ENCODE measurements around the gene TMEM255A.
"Not testable (repeated sequence)": the region's sequence is repeated elsewhere in the genome, so short reads cannot be mapped to it uniquely, and the experiment has no call there.

TMEM255A gene

DNA sequence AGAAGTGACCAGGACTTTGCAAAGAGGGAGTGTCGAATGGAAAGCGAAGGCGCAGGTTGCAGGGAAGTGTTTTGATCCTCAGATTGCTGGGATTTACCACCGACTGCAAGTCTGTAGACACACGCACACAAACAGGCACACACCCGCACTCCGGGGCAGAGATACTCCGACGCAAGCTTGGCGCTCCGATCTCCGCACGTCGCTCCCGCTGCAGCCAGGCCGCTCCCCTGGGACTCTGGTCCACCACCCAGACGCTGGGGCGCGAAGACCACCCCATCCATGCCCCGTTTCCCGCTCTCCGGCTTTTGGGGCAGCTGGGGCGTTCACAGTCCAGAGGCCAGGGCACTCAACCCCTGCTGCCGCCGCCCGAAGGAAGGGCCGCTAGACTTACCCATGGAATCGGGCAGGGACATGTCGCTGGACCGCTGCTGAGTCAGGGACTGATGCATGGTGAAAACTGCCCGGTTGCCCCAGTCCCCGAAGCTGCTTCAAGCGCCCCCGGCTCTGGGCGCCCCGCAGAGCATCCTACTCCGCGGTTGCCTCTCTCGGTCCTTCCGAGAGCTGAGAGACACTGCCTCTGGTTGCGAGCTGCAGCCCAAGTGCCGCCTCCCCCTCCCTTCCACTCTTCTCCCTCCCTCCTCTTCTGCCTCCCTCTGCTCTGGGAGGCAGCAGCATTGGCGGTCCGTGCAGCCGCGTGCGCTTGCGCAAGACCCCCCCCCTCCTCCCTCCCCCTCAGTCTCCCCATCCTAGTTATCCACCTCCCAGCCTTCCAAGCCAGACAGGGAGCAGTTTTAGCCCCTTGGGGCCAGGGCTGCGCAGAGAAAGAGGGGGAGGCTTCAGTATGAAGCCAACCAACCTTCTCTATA lies at the start of gene TMEM255A:
TMEM255A (minus strand) TSS at position 601 of the 866 bp plus-strand sequence; CDS start at position 449, 152 bp downstream.
- no peak for DNase-seq (ENCODE audit: low read depth in 3 of 3, low spot score in 1 of 3)

DNA sequence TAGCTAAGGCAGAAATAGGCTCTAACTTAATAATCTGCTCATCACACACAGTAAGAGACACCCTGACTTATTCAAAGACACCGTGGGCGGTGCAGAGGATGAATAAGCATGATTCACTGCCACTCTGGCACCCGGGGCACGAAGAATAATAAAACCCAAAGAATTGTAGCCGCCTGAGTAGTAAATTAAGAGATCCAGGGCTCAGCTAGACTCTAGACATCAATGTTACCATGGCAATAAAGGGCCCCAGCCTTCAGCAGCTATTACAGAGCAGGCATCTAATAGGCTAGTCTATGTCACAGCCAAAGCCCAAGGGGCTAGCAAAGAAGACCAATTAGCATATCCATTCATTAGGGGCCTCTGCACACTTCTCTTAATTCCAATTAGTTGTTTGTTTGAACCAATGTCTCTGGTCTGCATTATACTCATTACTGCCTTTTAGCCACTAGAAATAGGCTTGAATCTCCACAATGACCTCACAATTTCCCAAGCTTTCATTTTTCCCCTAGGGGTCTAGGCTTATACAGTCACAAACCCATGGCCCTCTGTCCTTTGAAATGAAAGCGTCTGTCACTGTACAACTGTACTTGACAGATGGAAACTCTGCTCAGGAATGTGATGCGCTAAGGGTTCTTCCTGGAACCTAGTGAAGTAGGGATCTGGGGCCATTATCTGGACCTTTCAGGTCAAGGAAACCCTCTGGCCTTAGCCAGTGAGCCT lies 47.6 kb upstream of the TMEM255A start:
- DNase-seq (ENCODE audit: low read depth in 3 of 3, low spot score in 1 of 3), result no peak

DNA sequence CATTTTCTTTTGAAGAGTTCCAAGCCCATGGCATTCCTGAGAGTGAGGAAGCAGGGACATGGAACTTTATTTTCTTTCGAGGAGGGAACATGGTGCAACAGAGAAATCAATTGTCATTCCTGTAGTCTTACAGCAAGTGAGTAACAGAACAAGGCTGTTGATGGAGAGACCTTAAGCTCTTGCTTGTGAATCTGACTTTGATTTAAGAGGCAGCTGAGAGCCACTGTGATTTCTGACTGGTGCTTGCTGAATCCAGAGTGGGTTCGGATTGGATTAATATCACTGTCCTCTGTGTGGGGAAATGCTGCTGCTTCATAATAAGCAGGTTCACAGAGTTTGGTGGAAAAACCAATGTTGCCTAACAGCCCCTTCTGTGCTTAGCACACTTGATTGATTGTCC lies 45.9 kb upstream of the TMEM255A start:
- no peak for DNase-seq (ENCODE audit: low read depth in 3 of 3, low spot score in 1 of 3)

DNA sequence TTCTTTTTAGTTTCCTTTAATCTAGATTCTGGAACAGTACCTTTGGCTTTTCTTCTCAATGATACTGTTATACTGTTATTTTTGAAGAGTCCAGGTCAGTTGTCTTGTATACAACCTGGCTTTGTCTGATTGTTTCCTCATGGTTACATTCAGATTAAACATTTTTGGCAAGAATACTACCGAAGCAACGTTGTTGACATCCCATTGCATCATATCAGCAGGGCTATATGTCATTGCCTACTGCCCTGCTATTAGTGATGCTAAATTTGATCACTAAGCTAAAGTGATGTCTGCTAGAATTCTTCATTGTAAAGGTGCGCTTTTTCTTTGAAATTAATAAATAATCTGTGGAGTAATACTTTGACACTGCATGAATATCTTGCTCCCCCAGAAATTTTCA lies 44.8 kb upstream of the TMEM255A start:
- no peak for DNase-seq (ENCODE audit: low read depth in 3 of 3, low spot score in 1 of 3)

DNA sequence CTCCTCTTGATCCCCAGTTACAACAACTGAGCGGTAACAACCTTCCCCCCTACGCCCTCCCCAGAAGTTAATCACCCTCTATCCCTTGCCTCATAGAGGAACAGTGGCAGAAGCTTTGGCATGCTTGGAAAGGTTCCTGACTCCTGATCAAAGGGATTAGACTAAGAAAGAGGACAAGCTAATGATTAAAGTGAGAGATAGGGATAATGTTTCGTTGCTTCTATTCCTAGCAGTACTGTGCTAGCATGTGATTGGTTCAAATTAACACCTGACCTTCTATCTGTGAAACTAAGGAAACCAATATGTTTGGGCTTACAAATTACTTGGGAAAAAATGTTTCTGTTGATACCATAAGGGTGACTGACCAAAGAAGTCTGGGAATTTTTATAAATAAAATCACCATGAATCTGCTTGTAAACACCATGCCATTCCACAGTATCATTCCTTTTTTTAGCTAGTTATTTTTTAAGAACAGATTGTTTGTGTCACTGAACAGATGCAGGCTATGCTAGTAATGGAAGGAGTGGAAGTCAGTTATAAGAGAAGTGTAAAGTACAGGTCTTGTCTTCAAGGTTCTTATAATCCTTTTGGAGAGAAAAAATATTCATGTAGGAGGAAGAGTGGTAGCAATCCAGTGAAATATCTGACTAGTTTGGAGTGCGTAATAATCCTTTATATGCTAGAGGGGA lies 39.3 kb upstream of the TMEM255A start:
- DNase-seq (ENCODE audit: low read depth in 3 of 3, low spot score in 1 of 3), result no peak

DNA sequence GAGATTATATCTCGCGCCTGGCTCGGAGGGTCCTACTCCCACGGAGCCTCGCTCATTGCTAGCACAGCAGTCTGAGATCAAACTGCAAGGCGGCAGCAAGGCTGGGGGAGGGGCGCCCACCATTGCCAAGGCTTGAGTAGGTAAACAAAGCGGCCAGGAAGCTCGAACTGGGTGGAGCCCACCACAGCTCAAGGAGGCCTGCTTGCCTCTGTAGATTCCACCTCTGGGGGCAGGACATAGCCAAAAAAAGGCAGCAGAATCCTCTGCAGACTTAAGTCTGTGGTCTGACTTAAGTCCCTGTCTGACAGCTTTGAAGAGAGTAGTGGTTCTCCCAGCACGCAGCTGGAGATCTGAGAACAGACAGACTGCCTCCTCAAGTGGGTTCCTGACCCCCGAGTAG lies 33.3 kb upstream of the TMEM255A start:
- not testable (repeated sequence) for DNase-seq (ENCODE audit: low read depth in 3 of 3, low spot score in 1 of 3)

DNA sequence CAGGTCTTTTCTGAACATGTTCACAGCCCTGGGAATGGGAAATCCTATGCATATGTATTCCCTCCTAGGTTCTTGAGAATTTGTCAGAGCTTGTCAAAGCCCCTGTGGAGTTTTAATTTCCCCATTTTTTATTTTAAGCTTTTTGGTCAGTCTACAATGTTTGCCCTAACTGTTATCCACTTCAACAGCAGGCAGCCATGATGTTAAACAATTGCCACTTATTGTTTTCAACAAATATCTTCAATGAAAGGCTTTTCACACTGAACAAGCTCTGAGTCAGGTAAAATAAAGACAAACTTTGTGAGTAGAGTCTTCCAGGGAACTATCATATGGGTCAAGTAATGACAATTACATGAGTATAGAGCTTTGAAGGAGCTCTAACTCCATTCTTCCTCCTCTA lies 25.6 kb upstream of the TMEM255A start:
- no peak for DNase-seq (ENCODE audit: low read depth in 3 of 3, low spot score in 1 of 3)

DNA sequence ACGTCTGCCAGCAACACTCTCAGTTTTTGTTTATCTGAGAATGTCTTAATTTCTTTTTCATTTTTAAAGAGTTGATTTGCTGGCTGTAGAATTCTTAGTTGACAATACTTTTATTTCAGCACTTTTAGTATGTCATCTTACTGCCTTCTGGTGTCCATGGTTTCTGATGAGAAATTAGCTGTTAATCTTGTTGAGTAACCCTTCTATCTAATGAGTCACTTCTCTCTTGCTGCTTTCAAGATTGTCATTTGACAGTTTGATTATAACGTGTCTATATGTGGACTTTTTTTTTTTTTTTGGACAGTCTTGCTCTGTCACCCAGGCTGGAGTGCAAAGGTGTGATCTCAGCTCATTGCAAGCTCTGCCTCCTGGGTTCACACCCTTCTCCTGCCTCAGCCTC lies 24.0 kb upstream of the TMEM255A start:
- no peak for DNase-seq (ENCODE audit: low read depth in 3 of 3, low spot score in 1 of 3)

DNA sequence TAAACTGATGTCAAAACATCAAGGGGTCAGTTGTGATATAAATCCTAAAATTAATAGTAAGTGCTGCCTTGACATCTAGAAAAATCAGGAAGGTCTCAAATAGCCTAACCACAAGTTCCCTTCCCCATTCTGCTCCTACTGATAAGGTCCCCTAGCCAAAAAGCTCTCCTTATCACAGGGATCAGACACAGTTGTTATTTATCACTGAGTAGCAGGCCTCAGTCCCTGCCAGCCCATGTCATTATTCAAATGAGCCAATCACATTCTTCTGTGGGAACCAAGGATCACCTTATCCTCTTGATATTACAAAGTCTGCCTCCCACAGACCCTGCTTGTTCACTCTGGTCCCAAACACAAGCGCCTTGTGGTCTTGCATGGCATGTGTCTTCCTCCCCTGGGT lies 23.3 kb upstream of the TMEM255A start:
- no peak for DNase-seq (ENCODE audit: low read depth in 3 of 3, low spot score in 1 of 3)

DNA sequence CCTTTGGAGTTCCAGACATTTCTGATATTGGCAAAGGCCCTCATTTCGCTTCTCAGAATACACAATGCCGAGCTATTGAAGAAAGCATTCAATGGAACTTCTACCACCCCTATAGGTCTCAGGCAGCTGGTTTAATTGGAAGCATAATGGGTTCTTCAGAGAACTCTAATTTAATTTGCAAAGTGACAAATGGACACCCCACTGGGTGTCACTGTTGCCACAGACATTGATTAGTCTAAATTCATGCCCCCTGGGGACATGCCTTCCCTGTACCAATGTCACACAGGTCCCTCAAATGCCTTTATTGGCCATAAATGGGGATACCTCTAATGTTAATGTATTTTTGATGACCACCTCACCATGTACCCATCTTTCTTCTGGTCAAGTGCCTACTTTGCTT lies 22.9 kb upstream of the TMEM255A start:
- no peak for DNase-seq (ENCODE audit: low read depth in 3 of 3, low spot score in 1 of 3)

DNA sequence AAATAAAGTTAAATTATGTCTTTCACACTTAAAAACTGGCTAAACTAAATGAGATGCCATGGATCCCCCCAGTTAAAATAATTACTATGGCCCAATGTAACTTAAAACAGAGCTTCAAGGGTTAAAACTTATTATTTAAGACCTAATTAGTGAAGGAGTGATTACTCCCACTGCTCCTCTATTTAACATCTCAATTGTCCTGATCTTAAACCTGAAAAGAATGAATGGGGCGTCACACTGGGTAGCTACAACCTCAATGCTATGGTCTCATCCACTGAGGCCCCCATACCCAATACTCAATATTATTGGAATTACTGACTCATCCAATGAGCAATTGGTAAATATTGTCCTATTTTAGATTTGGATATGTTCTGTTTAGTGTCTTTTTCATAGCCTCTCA lies 21.1 kb upstream of the TMEM255A start:
- DNase-seq (ENCODE audit: low read depth in 3 of 3, low spot score in 1 of 3), result no peak

DNA sequence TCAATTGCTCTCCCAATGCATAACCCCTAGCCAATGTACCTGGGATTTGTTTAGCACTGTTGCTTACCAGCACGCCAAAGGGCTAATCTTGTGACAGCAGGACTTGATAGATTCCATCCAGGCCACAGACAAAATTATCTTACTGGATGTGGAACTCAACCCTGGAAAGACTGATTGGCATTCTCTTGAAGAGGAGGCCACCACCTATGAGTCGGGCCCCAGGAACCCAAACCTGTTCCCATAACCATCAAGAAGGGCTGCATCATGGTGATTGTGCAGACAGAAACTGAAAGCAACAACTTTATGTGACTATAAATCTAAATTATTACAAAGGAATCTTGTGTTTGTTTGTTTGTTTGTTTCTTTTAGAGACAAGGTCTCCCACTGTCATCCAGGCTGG lies 19.9 kb upstream of the TMEM255A start:
- DNase-seq (ENCODE audit: low read depth in 3 of 3, low spot score in 1 of 3), result no peak

DNA sequence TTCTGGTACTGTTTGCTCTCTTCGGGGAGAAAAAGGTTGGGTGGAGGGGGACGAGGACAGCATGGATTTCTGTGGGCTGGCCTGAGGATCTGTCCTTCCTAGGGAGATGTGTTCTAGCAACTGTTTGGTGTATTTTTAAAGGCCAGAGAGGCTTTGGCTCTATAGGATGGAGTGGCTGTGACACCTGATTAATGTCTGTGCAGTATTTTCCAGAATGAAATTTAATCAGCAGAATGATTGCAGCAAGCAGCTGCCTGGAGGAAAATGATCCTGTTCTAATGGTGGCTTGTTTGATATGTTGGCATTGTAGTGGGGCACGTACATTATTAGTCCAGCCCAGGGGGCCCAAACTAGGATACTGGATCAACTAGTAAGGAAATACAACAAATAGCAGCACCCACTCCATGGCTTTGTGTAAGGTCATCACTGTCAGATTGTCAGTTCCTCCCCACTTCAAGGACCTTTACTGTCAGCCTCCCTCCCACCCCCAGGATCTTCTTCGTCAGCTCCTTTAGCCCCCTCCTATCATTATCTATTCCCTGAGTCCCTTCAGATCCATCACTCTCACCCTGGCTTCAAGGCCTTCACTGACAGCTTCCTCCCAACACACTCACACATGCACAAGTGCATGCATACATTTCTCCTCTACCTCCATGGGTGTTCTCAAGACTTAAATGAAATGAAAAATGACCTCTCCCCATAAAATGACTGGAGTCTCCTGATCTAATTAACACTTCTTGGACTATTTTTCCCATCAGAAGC lies 10.4 kb upstream of the TMEM255A start:
- DNase-seq (ENCODE audit: low read depth in 3 of 3, low spot score in 1 of 3), result no peak

DNA sequence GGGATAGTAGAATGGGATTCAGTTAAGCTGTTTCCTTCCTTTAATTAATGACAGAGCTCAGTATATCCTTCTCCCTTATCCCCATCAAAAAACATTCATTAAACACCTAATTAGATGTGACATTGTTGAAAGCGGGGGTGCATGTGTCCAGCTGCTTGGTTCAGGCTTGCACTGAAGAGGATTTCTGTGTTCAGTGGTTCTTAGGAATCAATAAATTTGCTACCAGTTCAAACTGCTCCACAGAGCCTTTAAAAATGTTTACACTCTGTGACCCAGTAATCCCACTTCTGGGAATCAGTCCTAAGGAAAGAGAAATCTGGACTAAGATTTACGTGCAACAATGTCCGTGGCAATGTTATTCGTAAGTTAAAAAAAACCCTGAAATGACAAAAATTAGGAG lies 7.2 kb upstream of the TMEM255A start:
- no peak for DNase-seq (ENCODE audit: low read depth in 3 of 3, low spot score in 1 of 3)

DNA sequence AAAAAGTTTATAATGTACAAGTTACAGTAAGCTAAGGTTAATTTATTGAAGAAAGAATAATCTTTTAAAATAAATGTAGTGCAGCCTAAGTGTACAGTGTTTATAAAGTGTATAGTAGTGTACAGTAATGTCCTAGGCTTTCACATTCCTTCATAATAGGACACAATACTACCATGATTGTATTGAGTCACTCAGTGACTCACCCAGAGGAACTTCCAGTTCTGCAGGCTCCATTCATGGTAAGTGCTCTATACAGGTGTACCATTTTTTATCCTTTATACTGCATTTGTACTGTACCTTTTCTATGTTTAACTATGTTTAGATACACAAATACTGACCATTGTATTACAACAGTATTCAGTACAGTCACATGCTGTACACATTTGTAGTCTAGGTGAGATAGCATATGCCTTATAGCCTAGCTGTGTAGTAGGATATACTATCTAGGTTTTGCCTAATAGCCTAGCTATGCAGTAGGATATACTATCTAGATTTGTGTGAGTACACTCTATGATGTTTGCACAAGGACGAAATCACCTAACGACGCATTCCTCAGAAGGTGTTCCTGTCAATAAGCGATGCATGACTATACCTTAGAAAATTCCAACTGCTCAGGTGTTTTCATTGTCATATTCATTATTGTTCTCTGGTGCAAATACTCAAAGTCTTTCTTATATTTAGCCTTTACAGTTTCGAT lies 5.5 kb upstream of the TMEM255A start:
- no peak for DNase-seq (ENCODE audit: low read depth in 3 of 3, low spot score in 1 of 3)

DNA sequence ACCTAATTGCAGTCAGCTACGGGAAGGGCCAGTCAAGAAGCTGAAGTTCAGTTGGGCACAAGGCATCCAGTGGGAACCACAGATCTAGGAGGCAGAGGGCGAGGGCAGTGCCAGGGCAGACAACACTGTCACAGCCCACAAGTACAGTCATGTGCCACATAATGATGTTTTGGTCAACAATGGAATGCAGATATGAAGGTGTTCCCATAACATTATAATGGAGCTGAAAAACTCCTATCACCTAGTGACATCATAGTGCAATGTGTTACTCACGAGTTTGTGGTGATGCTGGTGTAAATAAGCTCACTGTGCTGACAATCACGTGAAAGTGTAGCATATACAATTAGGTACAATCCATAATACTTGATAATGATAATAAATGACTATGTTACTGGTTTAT lies 4.5 kb upstream of the TMEM255A start:
- DNase-seq (ENCODE audit: low read depth in 3 of 3, low spot score in 1 of 3), result no peak

DNA sequence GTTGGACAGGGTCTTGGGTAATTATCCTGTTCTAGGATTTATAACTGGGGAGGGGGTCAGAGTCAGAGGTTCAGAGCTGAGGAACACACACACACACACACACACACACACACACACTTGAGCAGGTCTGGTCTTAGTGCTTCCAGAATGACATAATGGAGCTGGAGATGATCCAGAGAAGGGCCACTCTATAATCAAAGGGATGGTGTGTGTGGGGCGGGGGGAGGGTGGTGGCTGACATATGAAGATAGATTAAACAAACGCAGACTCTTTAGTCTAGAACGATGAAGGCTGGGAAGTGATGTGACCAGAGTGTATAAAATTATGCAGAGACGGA lies 434 bp upstream of the TMEM255A start:
- no peak for DNase-seq (ENCODE audit: low read depth in 3 of 3, low spot score in 1 of 3)

DNA sequence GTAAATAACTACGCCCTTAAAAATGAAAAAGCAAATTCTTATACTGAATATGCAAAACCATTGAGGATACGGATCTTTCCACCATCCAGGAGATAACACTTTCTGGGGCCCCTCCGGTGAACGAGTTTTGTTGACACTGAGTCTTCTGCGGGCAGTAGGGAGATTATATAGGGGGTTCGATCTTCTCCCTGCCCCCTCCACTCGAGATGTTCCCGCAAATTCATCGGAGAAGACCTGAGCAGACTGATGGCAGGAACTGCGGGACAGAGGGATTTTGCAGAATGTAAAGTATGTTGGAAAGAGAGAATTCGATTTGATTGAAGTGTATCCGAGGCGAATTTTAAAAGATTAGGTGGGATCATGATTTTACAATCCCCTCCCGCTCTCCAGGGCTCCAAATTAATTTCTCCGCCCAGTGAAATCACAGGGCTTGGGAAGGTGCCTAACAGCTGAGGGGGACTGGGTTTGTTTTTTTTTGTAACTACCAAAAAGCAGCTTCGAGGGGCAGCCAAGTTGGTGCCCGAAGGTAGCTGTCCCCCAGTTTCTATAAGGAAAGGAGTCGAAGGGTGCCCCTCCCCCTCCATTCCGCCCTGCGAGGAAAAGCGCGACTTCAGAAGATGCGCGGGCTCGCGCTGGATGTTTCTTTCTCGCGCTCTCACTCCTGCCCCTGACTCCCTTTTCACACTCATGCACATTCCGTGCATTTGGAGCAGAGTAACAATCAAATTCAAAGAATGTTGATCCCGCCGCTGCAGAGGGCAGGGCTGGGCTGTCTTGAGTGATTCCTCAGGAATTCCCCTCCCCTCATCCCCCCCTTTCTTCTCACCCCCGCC lies 1.2 kb downstream of the TMEM255A start:
- no peak for DNase-seq (ENCODE audit: low read depth in 3 of 3, low spot score in 1 of 3)

DNA sequence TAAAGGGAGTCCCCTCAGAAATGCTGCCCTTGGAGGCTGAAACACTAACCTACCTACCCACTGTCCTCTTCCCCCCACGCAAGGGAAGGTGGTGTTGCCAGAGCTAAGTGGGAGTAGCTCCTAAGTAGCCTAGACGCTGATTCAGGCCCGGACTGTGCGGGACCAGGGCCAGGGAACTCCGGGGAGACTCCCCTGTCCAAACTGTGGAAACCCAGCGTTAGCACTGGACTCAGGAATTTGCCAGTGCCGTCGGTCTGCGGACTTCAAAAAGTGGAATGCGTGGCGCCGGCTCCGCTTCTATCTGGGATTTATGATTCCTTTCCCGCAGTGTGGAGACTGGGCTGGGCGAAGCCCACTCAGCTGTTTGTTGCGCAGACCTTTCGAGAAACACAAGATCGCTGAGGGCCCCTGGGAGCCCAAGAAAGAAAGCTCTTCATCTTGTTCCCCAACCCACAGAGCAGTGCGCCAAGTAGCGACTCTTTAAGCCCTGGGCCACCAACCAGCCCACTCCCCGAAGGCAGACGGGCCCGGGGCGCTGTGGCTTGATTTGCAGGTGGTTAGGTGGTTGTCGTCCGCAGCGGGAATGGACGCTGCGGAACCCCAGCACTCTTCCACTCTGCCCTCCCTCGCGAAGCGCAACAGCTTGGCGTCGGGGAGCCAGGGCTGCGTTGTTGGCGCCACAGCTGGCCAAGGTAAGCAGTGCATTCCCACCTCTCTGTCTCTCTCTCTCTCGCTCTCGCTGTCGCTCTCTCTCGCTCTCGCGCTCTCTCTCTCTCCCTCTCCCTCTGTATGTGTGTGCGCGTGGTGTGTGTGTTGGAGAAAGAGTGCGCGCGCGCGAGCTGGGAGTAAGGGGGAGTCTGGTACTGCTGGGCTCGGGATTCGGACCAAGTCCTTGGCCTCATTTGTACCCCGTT lies 2.0 kb downstream of the TMEM255A start:
- DNase-seq (ENCODE audit: low read depth in 3 of 3, low spot score in 1 of 3), result peak; percentile 28 to 38 (median 30)

Data from stimulated activated CD4-positive, alpha-beta T cell treated with anti-CD3 and anti-CD28 coated beads, TNF-alpha, amount 100 ng/mL, for 1 hour (primary cell).